GM19351 (cell line): ENCODE results near the gene ANAPC2.
A peak's percentile ranks its signal among the peaks of the same experiment; 100 is the strongest.

Experiments
- ATAC-seq: cut with Tn5 transposase; IDR thresholded peaks from one replicate; pipeline ENCODE4 v1.9.1; 2021; ENCODE audit warnings: mild to moderate bottlenecking, moderate library complexity; ENCODE audit not compliant: unreplicated experiment

ANAPC2 gene

GRCh38 chr9:137130176-137130755 lies 58.1 kb downstream of the ANAPC2 start:
- ATAC-seq = peak; percentile 19

- peak; percentile 82 for ATAC-seq
Measured at GRCh38 chr9:137129456-137130175, 58.7 kb downstream of the ANAPC2 start.

GRCh38 chr9:137128862-137129455 lies 59.4 kb downstream of the ANAPC2 start:
- peak; percentile 5 for ATAC-seq

GRCh38 chr9:137128158-137128861 lies 60.0 kb downstream of the ANAPC2 start:
- ATAC-seq = no peak

GRCh38 chr9:137127301-137128157 lies 60.8 kb downstream of the ANAPC2 start:
- ATAC-seq = no peak

GRCh38 chr9:137126786-137127185 lies 61.6 kb downstream of the ANAPC2 start:
- ATAC-seq = no peak
